ENCODE measurements around the gene ADH7. TPM values are rescaled to one million over a fixed set of nuclear protein-coding genes. Genes with fewer than 3 reads are reported as not detected.

ADH7 gene
- total RNA-seq, 1 experiment from 2014 or later: not detected

GRCh38 chr4:99408346-99408745 is 26.8 kb downstream of the ADH7 start:
- no peak for ATAC-seq
- H3K9ac ChIP-seq (ENCODE audit: low read length): no peak overlapping the region
- H3K36me3 ChIP-seq (ENCODE audit: control insufficient read depth in 1 of 2, insufficient read depth in 2 of 2, low read length in 2 of 2): no peaks in the 10 kb centered on the region
- ChIA-PET RAD21 (ENCODE audit: low non-redundant PET in 1 of 2, low total read pairs in 2 of 2, uncharacterized antibody in 2 of 2, unreplicated experiment in 2 of 2) (no interaction called here), POLR2A (no interaction called here), CTCF (no interaction called here)
- H3K27ac ChIP-seq (ENCODE audit: low read depth, low read length): no peak overlapping the region
- no TSS peak for BruUV-seq (replicated peaks)
- no peak for DNase-seq (ENCODE audit: low read depth, low spot score)
- no peak for TF ChIP-seq SP1 (IDR thresholded peaks at IDR 0.05; ENCODE audit: low read depth)
- TF ChIP-seq ZBTB33 (IDR thresholded peaks at IDR 0.05; ENCODE audit: extremely low read depth, insufficient replicate concordance, low read length): no peak
- no peak for TF ChIP-seq ZFX (IDR thresholded peaks at IDR 0.05)
- TF ChIP-seq SIN3A (IDR thresholded peaks at IDR 0.05; ENCODE audit: low read depth): no peak
- no peak for TF ChIP-seq MAX (IDR thresholded peaks at IDR 0.05)
- TF ChIP-seq TCF7L2 (IDR thresholded peaks at IDR 0.05; ENCODE audit: borderline replicate concordance, extremely low read depth, insufficient read depth, insufficient read length): no peak
- no peak for TF ChIP-seq CTCF (IDR thresholded peaks at IDR 0.05 in 2 of 3, conservative IDR thresholded peaks at IDR 0.05 in 1 of 3; ENCODE audit: borderline replicate concordance in 1 of 3, insufficient read depth in 1 of 3, low read depth in 2 of 3, low read length in 2 of 3)
- TF ChIP-seq EZH2 (IDR thresholded peaks at IDR 0.05): no peak
- TF ChIP-seq RAD21 (IDR thresholded peaks at IDR 0.05; ENCODE audit: low read depth): no peak
- TF ChIP-seq EGR1 (IDR thresholded peaks at IDR 0.05; ENCODE audit: low read depth): no peak
- no peak for TF ChIP-seq POLR2AphosphoS5 (IDR thresholded peaks at IDR 0.05; ENCODE audit: low read depth, low read length)
- TF ChIP-seq ELF1 (IDR thresholded peaks at IDR 0.05; ENCODE audit: borderline replicate concordance, low read depth): no peak
- TF ChIP-seq JUND (IDR thresholded peaks at IDR 0.05): no peak
- TF ChIP-seq REST (IDR thresholded peaks at IDR 0.05; ENCODE audit: low read depth): no peak
- TF ChIP-seq ZNF274 (IDR thresholded peaks at IDR 0.05; ENCODE audit: low read depth, low read length): no peak
- TF ChIP-seq, protein P1, sequence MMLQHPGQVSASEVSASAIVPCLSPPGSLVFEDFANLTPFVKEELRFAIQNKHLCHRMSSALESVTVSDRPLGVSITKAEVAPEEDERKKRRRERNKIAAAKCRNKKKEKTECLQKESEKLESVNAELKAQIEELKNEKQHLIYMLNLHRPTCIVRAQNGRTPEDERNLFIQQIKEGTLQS (IDR thresholded peaks at IDR 0.05): no peak
- no peak for TF ChIP-seq YY1 (IDR thresholded peaks at IDR 0.05; ENCODE audit: extremely low read depth, insufficient replicate concordance, low read depth, low read length)
- TF ChIP-seq EZH2phosphoT487 (IDR thresholded peaks at IDR 0.05; ENCODE audit: borderline replicate concordance): no peak
- TF ChIP-seq SRF (IDR thresholded peaks at IDR 0.05; ENCODE audit: low read depth): no peak
- TF ChIP-seq CBX3 (IDR thresholded peaks at IDR 0.05; ENCODE audit: low read depth): no peak
- H3K9me3 ChIP-seq (ENCODE audit: control insufficient read depth in 1 of 2, insufficient read depth in 1 of 2, low read depth in 1 of 2, low read length in 2 of 2): no peaks in the 10 kb centered on the region
- peaks cover 0 to 9% of the 10 kb centered on the region in 2 experiments; a peak in 1 of 4 replicates for H3K4me1 ChIP-seq (ENCODE audit: control insufficient read depth in 1 of 2, insufficient read depth in 2 of 2, low read length in 2 of 2)
- H4K20me1 ChIP-seq (ENCODE audit: insufficient read depth): no peaks in the 10 kb centered on the region
- H2AFZ ChIP-seq (ENCODE audit: low read depth, low read length, poor library complexity, severe bottlenecking): no peak overlapping the region
- H3K27me3 ChIP-seq (ENCODE audit: insufficient read depth, low read length): no peaks in the 10 kb centered on the region
- no peaks in the 10 kb centered on the region for H3K79me2 ChIP-seq (ENCODE audit: insufficient read depth, low read length)
- intact Hi-C loops (cut with micrococcal nuclease): loop anchor here (5.0 kb wide), 3 partner anchors 471 to 1261 kb away; no protein-coding TSS in a partner anchor
- no peak overlapping the region for H3K4me3 ChIP-seq (replicated peaks in 1 of 2; ENCODE audit: low read depth in 1 of 2, low read length in 2 of 2)
- no peaks in the 10 kb centered on the region for H3K9me2 ChIP-seq (ENCODE audit: insufficient read depth)
- H3K4me2 ChIP-seq (ENCODE audit: low read length): no peak overlapping the region

Data from HCT116 (cell line).